ENCODE results near the gene LRRC8E.

DNA sequence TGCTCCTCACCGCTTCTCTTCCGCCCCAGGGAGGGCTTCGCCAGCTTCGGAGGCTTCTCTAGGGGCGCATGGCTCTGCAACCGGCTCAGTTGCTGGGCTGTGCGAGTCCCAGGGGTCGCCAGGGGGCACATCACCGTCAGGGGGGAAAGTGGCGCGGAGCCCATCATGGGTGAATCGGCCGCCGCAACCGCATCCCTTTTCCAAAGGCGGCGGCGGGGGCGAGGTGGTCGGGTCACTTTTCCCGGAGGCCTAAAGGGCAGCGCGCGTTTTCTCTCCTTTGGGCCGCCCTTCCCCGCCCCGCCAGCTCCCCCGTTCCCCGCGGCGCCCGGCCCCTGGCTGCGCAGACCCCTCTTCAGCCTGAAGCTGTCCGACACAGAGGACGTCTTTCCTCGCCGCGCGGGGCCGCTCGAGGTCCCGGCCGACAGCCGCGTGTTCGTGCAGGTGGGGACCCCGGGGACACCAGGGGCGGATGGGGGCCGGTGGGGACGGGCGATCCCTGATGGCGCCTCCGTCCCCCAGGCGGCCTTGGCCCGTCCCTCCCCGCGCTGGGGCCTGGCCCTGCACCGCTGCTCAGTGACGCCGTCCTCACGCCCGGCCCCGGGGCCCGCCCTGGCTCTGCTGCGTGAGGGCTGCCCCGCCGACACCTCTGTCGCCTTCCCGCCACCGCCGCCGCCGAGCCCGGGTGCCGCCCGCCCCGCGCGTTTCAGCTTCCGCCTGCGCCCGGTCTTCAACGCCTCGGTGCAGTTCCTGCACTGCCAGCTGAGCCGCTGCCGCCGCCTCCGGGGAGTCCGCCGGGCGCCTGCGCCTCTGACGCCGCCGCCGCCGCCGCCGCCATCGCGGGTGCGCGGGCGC lies 28.0 kb downstream of the LRRC8E start:
- no peak for TF ChIP-seq CTCF (IDR thresholded peaks at IDR 0.05)
- TF ChIP-seq POLR2A (IDR thresholded peaks at IDR 0.05), result no peak
